Astrocyte of the spinal cord (primary cell): ENCODE results near the gene SPDYE4.

Experiments used
- DNase-seq: peaks from one replicate; pipeline ENCODE4 v3.0.0; 2011; ENCODE audit warnings: low read depth, low spot score
- H3K4me3 ChIP-seq: 2 replicates; pipeline ENCODE4 v1.5.1; 2011; ENCODE audit warnings: low read depth, mild to moderate bottlenecking, low read length, moderate library complexity
- in situ Hi-C: cut with HindIII; loops from 2 replicates; pipeline ENCODE4 v1.10.0; 2017; ENCODE audit warnings: low sequenced_read_pairs
- TF ChIP-seq, protein P1 (sequence below): IDR thresholded peaks from 2 replicates; pipeline ENCODE4 v1.5.1; 2012; ENCODE audit warnings: low read depth, mild to moderate bottlenecking, low read length, inconsistent platforms

The SPDYE4 gene

DNA sequence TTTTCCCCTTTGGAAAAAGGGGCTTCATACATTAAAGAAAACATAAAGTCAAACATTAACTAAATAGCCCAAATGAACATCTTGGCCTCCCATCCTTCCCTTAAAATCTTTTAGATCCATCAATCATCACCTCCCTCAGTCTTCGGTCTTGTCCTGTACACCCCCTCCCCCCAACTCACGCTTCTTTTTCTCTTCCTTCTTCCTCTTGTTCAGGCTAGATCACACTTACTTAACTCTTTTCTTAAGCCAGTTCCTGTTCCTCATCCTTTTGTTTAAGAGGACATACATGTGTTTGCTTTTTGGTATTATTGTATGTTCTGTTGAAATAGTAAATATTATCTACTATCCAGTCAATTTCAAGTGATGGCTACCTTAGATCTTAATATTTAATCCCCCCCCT, 35.3 kb upstream of the SPDYE4 start:
- DNase-seq = no peak
- in situ Hi-C loops = no loop called here
- TF ChIP-seq, protein P1, sequence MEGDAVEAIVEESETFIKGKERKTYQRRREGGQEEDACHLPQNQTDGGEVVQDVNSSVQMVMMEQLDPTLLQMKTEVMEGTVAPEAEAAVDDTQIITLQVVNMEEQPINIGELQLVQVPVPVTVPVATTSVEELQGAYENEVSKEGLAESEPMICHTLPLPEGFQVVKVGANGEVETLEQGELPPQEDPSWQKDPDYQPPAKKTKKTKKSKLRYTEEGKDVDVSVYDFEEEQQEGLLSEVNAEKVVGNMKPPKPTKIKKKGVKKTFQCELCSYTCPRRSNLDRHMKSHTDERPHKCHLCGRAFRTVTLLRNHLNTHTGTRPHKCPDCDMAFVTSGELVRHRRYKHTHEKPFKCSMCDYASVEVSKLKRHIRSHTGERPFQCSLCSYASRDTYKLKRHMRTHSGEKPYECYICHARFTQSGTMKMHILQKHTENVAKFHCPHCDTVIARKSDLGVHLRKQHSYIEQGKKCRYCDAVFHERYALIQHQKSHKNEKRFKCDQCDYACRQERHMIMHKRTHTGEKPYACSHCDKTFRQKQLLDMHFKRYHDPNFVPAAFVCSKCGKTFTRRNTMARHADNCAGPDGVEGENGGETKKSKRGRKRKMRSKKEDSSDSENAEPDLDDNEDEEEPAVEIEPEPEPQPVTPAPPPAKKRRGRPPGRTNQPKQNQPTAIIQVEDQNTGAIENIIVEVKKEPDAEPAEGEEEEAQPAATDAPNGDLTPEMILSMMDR = no peak
- H3K4me3 ChIP-seq = no peak overlapping the region

DNA sequence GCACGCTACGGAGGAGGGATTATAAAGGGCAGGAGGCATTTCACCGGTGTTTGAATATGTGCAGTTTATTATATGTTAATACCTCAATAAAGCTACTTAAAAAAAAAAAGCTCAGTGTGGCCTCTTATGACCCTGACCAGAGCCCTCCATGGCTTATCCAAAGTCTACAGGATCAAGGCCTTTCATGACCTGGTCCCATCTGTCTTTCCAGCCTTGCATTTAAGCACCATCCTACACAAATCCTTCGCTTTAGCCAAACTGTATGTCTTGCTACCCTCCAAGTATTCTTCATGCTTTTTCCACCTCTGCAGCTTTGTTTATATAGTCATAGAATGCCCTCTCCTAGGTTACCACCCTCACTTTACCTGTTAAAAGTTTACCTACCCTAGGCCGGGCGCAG, 34.3 kb upstream of the SPDYE4 start:
- TF ChIP-seq, protein P1 = no peak

DNA sequence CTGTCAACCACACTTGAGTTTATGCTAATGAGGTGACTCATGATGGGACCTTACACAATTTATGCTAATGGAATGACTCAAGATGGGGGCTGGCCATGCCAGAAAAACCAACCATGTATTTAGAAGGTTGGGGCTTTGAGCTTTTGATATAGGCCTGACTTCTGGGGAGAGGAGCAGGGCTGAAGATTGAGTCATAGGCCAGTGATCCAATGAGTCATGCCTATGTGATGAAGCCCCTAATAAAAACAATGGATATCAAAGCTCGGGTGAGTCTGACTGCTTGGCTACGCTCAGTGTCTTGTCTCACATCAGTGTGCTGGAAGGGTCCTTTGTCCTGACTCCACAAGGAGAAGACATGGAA, 33.5 kb upstream of the SPDYE4 start:
- H3K4me3 ChIP-seq = no peak overlapping the region
- in situ Hi-C loops = no loop called here
- peak; percentile 52 for DNase-seq
- TF ChIP-seq, protein P1 = no peak

More for the DNA sequence above, 34.3 kb upstream of the SPDYE4 start:
- H3K4me3 ChIP-seq = no peak overlapping the region
- in situ Hi-C loops = no loop called here
- no peak for DNase-seq

DNA sequence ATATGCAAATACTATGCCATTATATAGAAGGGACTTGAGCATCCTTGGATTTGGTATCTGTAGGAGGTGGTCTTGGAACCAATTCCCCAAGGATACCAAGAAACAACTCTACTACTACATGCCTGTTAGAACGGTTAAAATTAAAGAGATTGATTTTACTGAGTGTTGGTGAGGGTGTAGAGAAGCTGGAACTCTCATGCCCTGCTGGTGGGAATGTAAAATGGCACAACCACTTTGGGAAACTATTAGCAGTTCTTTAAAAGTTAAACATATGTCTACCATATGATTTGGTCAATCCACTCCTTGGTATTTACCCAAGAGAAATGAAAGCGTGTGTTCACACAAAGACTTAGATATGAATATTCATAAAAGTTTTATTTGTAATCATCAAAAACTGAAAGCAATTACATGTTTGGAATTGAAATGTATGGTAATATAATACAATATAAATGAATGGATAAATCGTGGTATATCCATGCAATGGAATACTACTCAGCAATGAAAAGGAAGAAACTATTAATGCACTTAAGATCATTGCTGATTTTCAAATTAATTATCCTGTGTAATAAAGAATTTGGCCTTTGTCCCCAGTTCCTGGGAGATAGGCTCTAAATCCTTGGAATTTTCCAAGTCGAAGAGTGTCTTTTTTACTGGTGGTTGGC, 33.0 kb upstream of the SPDYE4 start:
- H3K4me3 ChIP-seq = no peak overlapping the region
- in situ Hi-C loops = no loop called here
- TF ChIP-seq, protein P1 = peak; percentile 5
- no peak for DNase-seq

DNA sequence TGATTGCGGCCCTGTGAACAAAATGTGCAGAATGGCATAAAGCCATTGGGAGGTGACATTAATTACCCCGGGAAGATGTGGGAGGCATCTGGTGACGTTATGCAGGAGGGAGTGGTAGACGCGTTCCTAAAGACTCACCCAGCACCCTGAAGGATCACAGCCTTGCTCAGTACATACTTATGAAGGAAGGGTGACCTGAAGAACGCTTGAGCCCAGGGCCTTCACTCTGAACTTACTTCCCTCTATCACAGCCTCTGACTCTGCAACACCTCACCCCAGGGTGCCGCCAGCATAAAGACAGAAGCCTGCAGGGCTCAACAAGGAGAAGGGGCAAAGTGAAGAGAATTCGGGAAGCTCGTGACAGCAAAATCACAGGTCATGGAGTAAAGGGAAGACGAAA, 31.4 kb upstream of the SPDYE4 start:
- in situ Hi-C loops = no loop called here
- no peak for DNase-seq

DNA sequence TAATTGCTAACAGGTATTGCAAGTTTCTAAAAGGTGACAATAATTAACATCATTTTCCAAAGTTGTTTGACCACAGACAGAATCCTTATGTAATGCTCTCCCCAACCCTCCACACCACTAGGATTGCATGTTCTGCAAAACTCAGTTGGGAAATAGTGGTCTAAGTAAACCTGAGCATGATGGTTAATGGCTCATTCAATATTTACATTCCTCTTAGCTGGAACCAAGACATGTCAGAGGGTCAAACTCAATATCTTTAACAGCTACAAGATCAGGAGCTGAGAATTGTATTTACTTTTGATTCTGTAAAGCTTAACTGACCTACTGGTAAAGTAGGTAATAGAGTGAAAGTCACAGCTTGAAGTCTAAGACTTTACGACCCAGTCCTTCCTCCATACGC, 30.7 kb upstream of the SPDYE4 start:
- no peak for DNase-seq
- no peak overlapping the region for H3K4me3 ChIP-seq
- TF ChIP-seq, protein P1 = no peak
- in situ Hi-C loops = no loop called here

More for the DNA sequence above, 31.4 kb upstream of the SPDYE4 start:
- H3K4me3 ChIP-seq = no peak overlapping the region
- TF ChIP-seq, protein P1 = no peak
